HEK293T (cell line): ENCODE data around the gene UPK3A.
"Not testable (repeated sequence)": the region's sequence is repeated elsewhere in the genome, so short reads cannot be mapped to it uniquely, and the experiment has no call there.

Source experiments
- CTCF ChIA-PET: fragments of 350-600 bp; formaldehyde crosslinking; extraction: SDS; loops from one replicate; lab custom pipeline; 2021; ENCODE audit warnings: antibody characterized with exemption, inconsistent platforms; lab: Yijun Ruan, JAX
- POLR2A ChIA-PET: fragments of 350-600 bp; formaldehyde crosslinking; extraction: SDS; loops from one replicate; lab custom pipeline; 2020; ENCODE audit warnings: antibody characterized with exemption, inconsistent platforms; lab: Yijun Ruan, JAX
- DNase-seq: peaks from one replicate; pipeline ENCODE4 v3.0.0; 2012; ENCODE audit warnings: mixed read lengths; ENCODE audit errors: extremely low spot score
- ARNT ChIP-seq: fragments of 450-650 bp; IDR thresholded peaks from 2 replicates; pipeline ENCODE4 v1.6.1; 2017; ENCODE audit warnings: mild to moderate bottlenecking
- BHLHE40 ChIP-seq: fragments of 450-650 bp; IDR thresholded peaks from 2 replicates; pipeline ENCODE4 v1.6.1; 2016; ENCODE audit warnings: mild to moderate bottlenecking, moderate library complexity, borderline replicate concordance
- CTBP1 ChIP-seq: fragments of 450-650 bp; IDR thresholded peaks from 2 replicates; pipeline ENCODE4 v1.6.1; 2016; ENCODE audit warnings: borderline replicate concordance
- ELF4 ChIP-seq: fragments of 450-650 bp; IDR thresholded peaks from 2 replicates; pipeline ENCODE4 v1.6.1; 2017; ENCODE audit warnings: antibody characterized with exemption
- FOXA1 ChIP-seq: fragments of 450-650 bp; IDR thresholded peaks from 2 replicates; pipeline ENCODE4 v1.6.1; 2016; ENCODE audit warnings: mild to moderate bottlenecking
- FOXK2 ChIP-seq: fragments of 450-650 bp; IDR thresholded peaks from 2 replicates; pipeline ENCODE4 v1.6.1; 2016; ENCODE audit warnings: mild to moderate bottlenecking
- FOXM1 ChIP-seq: fragments of 450-650 bp; IDR thresholded peaks from 2 replicates; pipeline ENCODE4 v1.6.1; 2017; ENCODE audit warnings: mild to moderate bottlenecking, borderline replicate concordance
- HDGF ChIP-seq: fragments of 450-650 bp; IDR thresholded peaks from 2 replicates; pipeline ENCODE4 v1.6.1; 2017; ENCODE audit warnings: antibody characterized with exemption, borderline replicate concordance
- L3MBTL2 ChIP-seq: fragments of 450-650 bp; conservative IDR thresholded peaks from 2 replicates; pipeline ENCODE4 v1.6.1; 2016; ENCODE audit warnings: mild to moderate bottlenecking
- LEF1 ChIP-seq: fragments of 450-650 bp; IDR thresholded peaks from 2 replicates; pipeline ENCODE4 v1.6.1; 2017; ENCODE audit warnings: mild to moderate bottlenecking, borderline replicate concordance
- NFRKB ChIP-seq: fragments of 450-650 bp; IDR thresholded peaks from 2 replicates; pipeline ENCODE4 v1.6.1; 2016; ENCODE audit warnings: mild to moderate bottlenecking, moderate library complexity
- PKNOX1 ChIP-seq: fragments of 450-650 bp; IDR thresholded peaks from 2 replicates; pipeline ENCODE4 v1.6.1; 2016
- SP1 ChIP-seq: fragments of 450-650 bp; IDR thresholded peaks from 2 replicates; pipeline ENCODE4 v1.6.1; 2017
- SUZ12 ChIP-seq: fragments of 450-650 bp; IDR thresholded peaks from 2 replicates; pipeline ENCODE4 v1.6.1; 2016; ENCODE audit warnings: mild to moderate bottlenecking
- TARDBP ChIP-seq: fragments of 450-650 bp; IDR thresholded peaks from 2 replicates; pipeline ENCODE4 v1.6.1; 2016
- ZNF384 ChIP-seq: fragments of 450-650 bp; IDR thresholded peaks from 2 replicates; pipeline ENCODE4 v1.6.1; 2016

The UPK3A gene

GRCh38 chr22:45270095-45271020 lies 14.4 kb upstream of the UPK3A start:
- CTCF ChIA-PET, result no interaction called here
- DNase-seq, result no peak
- TF ChIP-seq SP1, result no peak
- TF ChIP-seq HDGF, result no peak
- TF ChIP-seq FOXK2, result no peak
- TF ChIP-seq SUZ12, result no peak
- TF ChIP-seq ELF4, result no peak
- TF ChIP-seq PKNOX1, result no peak
- TF ChIP-seq FOXM1, result no peak
- no peak for TF ChIP-seq TARDBP
- TF ChIP-seq LEF1, result no peak
- TF ChIP-seq CTBP1, result no peak
- TF ChIP-seq BHLHE40, result no peak
- no peak for TF ChIP-seq L3MBTL2
- TF ChIP-seq NFRKB, result no peak
- TF ChIP-seq FOXA1, result no peak
- TF ChIP-seq ZNF384, result no peak
- no peak for TF ChIP-seq ARNT
- POLR2A ChIA-PET, result no interaction called here

GRCh38 chr22:45271667-45272201 lies 13.0 kb upstream of the UPK3A start:
- TF ChIP-seq FOXK2, result no peak
- TF ChIP-seq CTBP1, result no peak
- no peak for TF ChIP-seq LEF1
- TF ChIP-seq L3MBTL2, result no peak
- no peak for TF ChIP-seq HDGF
- TF ChIP-seq FOXM1, result no peak
- TF ChIP-seq FOXA1, result no peak
- POLR2A ChIA-PET, result no interaction called here
- CTCF ChIA-PET, result interaction anchor here (1.2 kb wide), 1 partner anchor 282 kb away, joined by 3 read pairs; no protein-coding TSS in a partner anchor
- no peak for DNase-seq

- ChIA-PET POLR2A (no interaction called here), CTCF (interaction anchor here (0.6 to 1.2 kb wide), 2 partner anchors 130 to 281 kb away, joined by 3 read pairs; no protein-coding TSS in a partner anchor)
- DNase-seq, result no peak
- TF ChIP-seq FOXA1, result no peak
- no peak for TF ChIP-seq ARNT
- no peak for TF ChIP-seq TARDBP
- no peak for TF ChIP-seq SUZ12
- no peak for TF ChIP-seq BHLHE40
- no peak for TF ChIP-seq LEF1
Measured at GRCh38 chr22:45272498-45272897, 12.3 kb upstream of the UPK3A start.

GRCh38 chr22:45273452-45274075 lies 11.2 kb upstream of the UPK3A start:
- no peak for TF ChIP-seq CTBP1
- no peak for TF ChIP-seq NFRKB
- ChIA-PET CTCF (no interaction called here), POLR2A (no interaction called here)
- no peak for DNase-seq

- TF ChIP-seq BHLHE40 (no peak), FOXA1 (no peak), SUZ12 (no peak), HDGF (no peak), SP1 (no peak), FOXK2 (no peak), TARDBP (no peak), FOXM1 (no peak), L3MBTL2 (no peak), NFRKB (no peak), LEF1 (no peak), ELF4 (no peak), PKNOX1 (no peak), CTBP1 (no peak)
- POLR2A ChIA-PET, result no interaction called here
- no peak for DNase-seq
- CTCF ChIA-PET, result no interaction called here
Measured at GRCh38 chr22:45276507-45277105, 8.1 kb upstream of the UPK3A start.

- CTCF ChIA-PET, DNase-seq, POLR2A ChIA-PET: not testable (repeated sequence)
Measured at GRCh38 chr22:45277720-45278119, 7.0 kb upstream of the UPK3A start.

- ChIA-PET CTCF (no interaction called here), POLR2A (no interaction called here)
- DNase-seq, result no peak
- TF ChIP-seq FOXA1 (no peak), SP1 (no peak), CTBP1 (no peak), SUZ12 (no peak), ARNT (no peak), NFRKB (no peak), L3MBTL2 (no peak), ELF4 (no peak), LEF1 (no peak), TARDBP (no peak), FOXM1 (no peak), FOXK2 (no peak), BHLHE40 (no peak), PKNOX1 (no peak), HDGF (no peak), ZNF384 (no peak)
Measured at GRCh38 chr22:45278125-45278524, 6.6 kb upstream of the UPK3A start.
